CD4-positive, alpha-beta T cell treated with Interleukin-15 for 1 hour (primary cell): ENCODE data around the gene FOXD4L5.
"Not testable (repeated sequence)": the region's sequence is repeated elsewhere in the genome, so short reads cannot be mapped to it uniquely, and the experiment has no call there.

Experiments
- DNase-seq: peaks from one replicate; pipeline ENCODE4 v3.0.0-alpha.2; 2020

FOXD4L5 gene

DNA sequence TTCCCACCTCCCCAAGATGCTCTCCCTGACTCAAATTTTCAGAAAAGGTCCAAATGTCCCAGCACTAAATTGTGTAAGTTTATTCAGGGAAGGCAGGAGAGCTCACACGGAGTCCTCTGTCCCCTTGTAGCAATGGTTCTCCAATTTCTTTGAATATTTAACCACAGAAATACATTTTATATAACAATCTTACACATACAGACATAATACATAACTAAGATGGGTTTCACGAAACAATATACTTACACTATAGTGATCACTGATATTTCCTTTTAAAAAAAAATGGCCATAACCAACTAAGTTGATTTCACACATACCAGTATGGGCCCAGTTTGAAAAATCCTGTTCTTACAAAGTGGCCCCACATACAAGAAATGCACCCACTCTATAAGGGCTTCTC is at the start of gene FOXD4L5:
FOXD4L5 (minus strand) TSS at position 101 of the 400 bp plus-strand sequence. CDS start 832 bp downstream, outside the sequence.
- DNase-seq: not testable (repeated sequence)

DNA sequence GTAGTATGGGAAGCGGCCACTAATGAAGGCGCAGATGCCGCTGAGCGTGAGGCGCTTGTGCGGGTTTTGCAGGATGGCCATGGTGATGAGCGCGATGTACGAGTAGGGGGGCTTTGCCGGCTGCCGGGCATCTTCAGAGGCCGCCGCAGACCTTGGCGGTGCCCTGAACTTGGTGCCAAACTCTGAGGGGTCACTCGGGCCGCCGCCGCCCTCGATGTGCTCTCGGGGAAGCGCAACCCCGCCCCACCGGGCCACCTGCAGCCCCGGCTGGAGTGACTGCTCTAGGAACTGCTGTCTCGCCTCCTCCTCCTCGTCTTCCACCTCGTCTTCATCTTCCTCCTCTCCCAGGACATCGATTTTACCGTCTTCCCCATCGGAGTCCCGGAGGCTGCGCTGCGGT is 1.1 kb downstream of the FOXD4L5 start:
- DNase-seq: not testable (repeated sequence)

DNA sequence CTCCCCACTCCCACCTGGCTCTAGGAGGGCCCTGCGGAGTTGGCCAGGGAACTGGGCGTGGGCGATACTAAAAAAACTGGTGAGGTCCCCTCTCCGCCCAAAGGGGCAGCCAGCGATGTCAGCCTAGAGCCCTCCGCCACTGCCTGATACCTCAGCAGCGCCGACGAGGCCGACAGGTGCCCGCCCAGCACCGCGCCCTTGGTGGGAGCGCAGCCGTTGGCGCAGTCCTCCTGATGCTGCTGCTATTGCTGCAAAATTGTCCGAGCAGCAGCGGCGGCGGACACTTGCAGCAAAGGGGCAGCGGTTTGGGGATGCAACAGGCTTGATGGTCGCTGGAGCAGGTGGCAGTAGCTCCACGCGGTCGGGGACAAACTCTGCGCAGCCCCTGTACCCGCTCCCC is 2.0 kb downstream of the FOXD4L5 start:
- DNase-seq: not testable (repeated sequence)
